Upper lobe of left lung (tissue), 6 donors: ENCODE data around the gene SEMA7A. TPM values are rescaled to one million over a fixed set of nuclear protein-coding genes. Genes with fewer than 3 reads are reported as not detected.

Experiments used
- ATAC-seq, 2 donors: fragments of 200-7000 bp; cut with Tn5 transposase; one replicate each; pipeline ENCODE4 v1.9.1; 2022; ENCODE audit warnings: mild to moderate bottlenecking in 2 of 2, moderate library complexity in 2 of 2; ENCODE audit not compliant: low FRiP score in 2 of 2
- DNase-seq, 2 donors: peaks; one replicate each; pipeline ENCODE4 v3.0.0-alpha.2; 2019 to 2020
- H3K27ac ChIP-seq, 4 donors: fragments of 200-600 bp; sonication (generic); one replicate each; pipeline ENCODE4 v1.5.1; 2016 to 2019
- H3K27me3 ChIP-seq, 4 donors: fragments of 200-600 bp; sonication (generic); one replicate each; pipeline ENCODE4 v1.5.1; 2017 to 2019
- H3K36me3 ChIP-seq, 4 donors: fragments of 200-600 bp; sonication (generic); one replicate each; pipeline ENCODE4 v1.5.1; 2016 to 2019
- H3K4me1 ChIP-seq, 4 donors: fragments of 200-600 bp; sonication (generic); one replicate each; pipeline ENCODE4 v1.5.1; 2018 to 2019
- H3K4me3 ChIP-seq, 4 donors: fragments of 200-600 bp; sonication (generic); one replicate each; pipeline ENCODE4 v1.5.1; 2017 to 2019; ENCODE audit warnings: mild to moderate bottlenecking in 2 of 4, moderate library complexity in 1 of 4
- H3K9me3 ChIP-seq, 4 donors: fragments of 200-600 bp; sonication (generic); one replicate each; pipeline ENCODE4 v1.5.1; 2018 to 2019
- CTCF ChIP-seq, 6 experiments: fragments of 450-650 bp in 4 of 6; fragments of 200-600 bp in 2 of 6; sonication (generic) in 2 of 6; IDR thresholded peaks; one replicate each; pipeline ENCODE4 v1.5.1; 2016 to 2019; ENCODE audit warnings: antibody characterized with exemption in 6 of 6
- EP300 ChIP-seq, 4 donors: sonication (generic); formaldehyde crosslinking; IDR thresholded peaks; one replicate each; pipeline ENCODE4 v1.5.1; 2017; ENCODE audit warnings: antibody characterized with exemption in 4 of 4, control low read depth in 2 of 4
- POLR2A ChIP-seq, 4 donors: fragments of 450-650 bp; IDR thresholded peaks; one replicate each; pipeline ENCODE4 v1.5.1; 2016 to 2017; ENCODE audit warnings: antibody characterized with exemption in 4 of 4, mild to moderate bottlenecking in 2 of 4
- POLR2AphosphoS5 ChIP-seq, 2 donors: sonication (generic); formaldehyde crosslinking; IDR thresholded peaks; one replicate each; pipeline ENCODE4 v1.5.1; 2017; ENCODE audit warnings: antibody characterized with exemption in 2 of 2
- WGBS, 2 donors: methylation state at CpG; one replicate each; pipeline ENCODE4 v1.1.5; 2017 to 2018; 5-methylcytosine and 5-hydroxymethylcytosine counted together
- total RNA-seq, 6 donors: library from RNA; depleted of rRNA in 4 of 6; stranded (reverse); fragments of >200 nt in 4 of 6; gene quantifications; one replicate each; pipeline versions ENCODE4 v1.1.0 to v1.2.1, GENCODE V29; 2016 to 2021
- donor health status: DM: no; HTN: no; CAD: no; lungs with moderate emphysema.
- donor health status: DM: no; HTN: yes; CAD: no; lungs with severe emphysema.

SEMA7A gene
- total RNA-seq, 6 donors from 2014 or later = 1.0 to 9.1 (median 5.3) TPM

DNA sequence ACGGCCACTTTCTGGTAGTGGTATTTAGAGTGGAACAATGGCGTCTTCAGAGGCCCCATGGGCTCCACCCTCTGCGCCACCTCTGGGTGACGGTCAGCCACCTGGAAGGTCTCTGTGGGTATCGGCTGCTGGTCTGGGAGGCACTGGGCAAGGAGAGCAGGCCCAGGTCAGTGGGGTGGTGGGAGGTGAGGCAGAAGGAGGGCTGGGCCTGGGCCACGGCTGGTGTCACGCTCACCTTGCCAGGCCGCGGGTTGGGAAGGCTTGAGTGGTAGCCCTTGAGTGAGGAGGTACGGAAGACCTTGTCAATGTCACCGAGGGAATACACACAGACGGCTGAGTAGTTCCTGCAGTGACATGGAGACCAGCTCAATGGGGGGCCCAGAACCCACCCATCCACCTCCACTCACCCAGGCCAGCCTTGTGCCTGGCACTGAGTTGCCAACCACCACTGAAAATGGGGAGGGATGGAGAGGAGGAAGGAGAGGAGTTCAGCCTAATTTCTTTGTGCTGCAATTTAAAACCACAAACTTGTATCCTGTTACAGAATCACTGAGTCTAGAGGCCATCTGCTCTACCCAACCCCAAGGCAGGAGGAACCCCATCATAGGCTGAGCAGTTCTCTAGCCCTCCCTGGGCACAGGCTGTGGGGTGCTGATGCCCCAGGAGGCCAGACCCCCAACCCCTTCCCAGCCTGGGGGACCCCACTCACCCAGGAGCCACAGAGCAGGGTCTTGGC is 19.0 kb downstream of the SEMA7A start:
- no peaks in the 10 kb centered on the region for H3K27me3 ChIP-seq
- H3K4me1 ChIP-seq = peaks cover 0 to 2% (median 0%) of the 10 kb centered on the region in 4 donors
- H3K27ac ChIP-seq = no peak overlapping the region
- DNase-seq = peak in 1 of 2 donors; percentile 50
- H3K4me3 ChIP-seq = no peak overlapping the region
- H3K36me3 ChIP-seq = peaks cover 0 to 32% (median 11%) of the 10 kb centered on the region in 4 donors
- WGBS, 2 donors = 90 to 95% methylated on average over 9 to 12 of the region's 12 CpGs
- ATAC-seq = no peak
- TF ChIP-seq EP300 (IDR thresholded peaks at IDR 0.05) (no peak), CTCF (IDR thresholded peaks at IDR 0.05) (no peak), POLR2AphosphoS5 (IDR thresholded peaks at IDR 0.05) (no peak), POLR2A (IDR thresholded peaks at IDR 0.05) (no peak)
- no peaks in the 10 kb centered on the region for H3K9me3 ChIP-seq

DNA sequence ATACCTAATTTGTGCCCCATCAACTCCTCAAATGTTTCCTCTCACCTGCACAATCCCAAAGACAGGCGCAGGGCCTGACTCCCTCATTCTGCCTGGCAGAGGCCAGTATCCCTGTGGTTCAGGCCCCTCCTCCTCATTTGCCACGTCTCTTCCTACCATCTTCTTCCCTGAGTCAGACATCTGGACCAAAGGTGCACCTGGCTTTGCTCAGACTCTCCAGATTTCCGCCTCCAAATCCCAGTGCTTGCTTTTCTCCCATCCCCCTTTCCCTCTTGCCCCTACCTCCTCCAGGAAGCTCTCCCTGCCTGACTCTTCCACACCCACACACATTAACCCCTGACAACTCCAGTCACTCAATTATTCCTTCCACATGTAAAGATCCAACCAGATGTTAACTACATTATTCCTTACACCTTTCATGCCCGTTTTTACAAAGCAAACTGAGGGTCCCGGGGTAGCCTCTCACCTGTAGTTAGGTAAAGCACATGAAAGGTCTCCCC is 19.6 kb downstream of the SEMA7A start:
- Histone ChIP-seq H3K9me3 (no peaks in the 10 kb centered on the region), H3K4me1 (no peaks in the 10 kb centered on the region), H3K27ac (no peak overlapping the region), H3K4me3 (no peak overlapping the region), H3K27me3 (no peaks in the 10 kb centered on the region), H3K36me3 (peaks cover 0 to 32% (median 11%) of the 10 kb centered on the region in 4 donors)
- no peak for ATAC-seq
- 88 to 96% methylated on average over 5 of the region's 5 CpGs for WGBS, 2 donors
- DNase-seq = no peak
- TF ChIP-seq CTCF (IDR thresholded peaks at IDR 0.05) (no peak), POLR2A (IDR thresholded peaks at IDR 0.05) (no peak), POLR2AphosphoS5 (IDR thresholded peaks at IDR 0.05) (no peak), EP300 (IDR thresholded peaks at IDR 0.05) (no peak)

DNA sequence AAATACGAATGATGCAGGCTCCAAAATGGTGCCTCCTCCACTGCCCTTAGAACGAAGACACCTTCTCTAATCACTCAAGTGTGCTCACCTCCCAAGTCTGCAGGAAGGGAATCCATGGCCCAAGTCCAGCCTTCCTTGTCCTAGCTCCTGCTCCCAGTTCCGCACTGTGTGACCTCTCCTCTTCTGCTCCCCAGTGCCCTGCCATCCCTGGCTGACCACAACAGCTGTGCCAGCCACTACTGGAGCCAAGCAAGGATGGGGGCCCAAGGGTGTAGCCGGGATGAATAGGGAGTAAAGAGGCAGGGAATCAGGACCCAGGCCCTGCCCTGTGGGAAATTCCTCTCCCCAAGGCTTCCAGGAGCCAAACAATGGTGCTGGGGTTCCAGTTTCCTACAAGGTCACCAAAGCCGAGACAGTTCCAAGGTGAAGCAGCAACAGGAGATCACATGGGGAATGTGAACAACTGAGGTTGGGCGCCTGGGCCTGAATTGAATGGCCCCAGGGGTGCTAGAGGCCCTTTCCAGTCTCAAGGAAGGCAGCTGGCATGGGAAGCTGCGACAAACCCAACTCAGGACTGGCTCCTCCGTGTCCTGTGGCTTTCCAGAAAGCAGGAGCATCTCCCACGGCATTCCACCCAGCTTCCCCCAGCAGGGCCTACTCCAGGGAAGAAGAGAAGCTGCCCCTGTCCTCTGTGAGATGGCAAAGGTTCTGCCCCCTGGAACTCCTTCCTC is 20.2 kb downstream of the SEMA7A start:
- Histone ChIP-seq H3K27me3 (no peaks in the 10 kb centered on the region), H3K4me3 (no peak overlapping the region), H3K36me3 (peaks cover 0 to 32% (median 11%) of the 10 kb centered on the region in 4 donors), H3K4me1 (no peaks in the 10 kb centered on the region), H3K9me3 (no peaks in the 10 kb centered on the region), H3K27ac (no peak overlapping the region)
- no peak for DNase-seq
- TF ChIP-seq EP300 (IDR thresholded peaks at IDR 0.05) (no peak), POLR2AphosphoS5 (IDR thresholded peaks at IDR 0.05) (no peak), POLR2A (IDR thresholded peaks at IDR 0.05) (no peak), CTCF (IDR thresholded peaks at IDR 0.05) (no peak)
- 86 to 94% methylated on average over 9 of the region's 9 CpGs for WGBS, 2 donors
- no peak for ATAC-seq

DNA sequence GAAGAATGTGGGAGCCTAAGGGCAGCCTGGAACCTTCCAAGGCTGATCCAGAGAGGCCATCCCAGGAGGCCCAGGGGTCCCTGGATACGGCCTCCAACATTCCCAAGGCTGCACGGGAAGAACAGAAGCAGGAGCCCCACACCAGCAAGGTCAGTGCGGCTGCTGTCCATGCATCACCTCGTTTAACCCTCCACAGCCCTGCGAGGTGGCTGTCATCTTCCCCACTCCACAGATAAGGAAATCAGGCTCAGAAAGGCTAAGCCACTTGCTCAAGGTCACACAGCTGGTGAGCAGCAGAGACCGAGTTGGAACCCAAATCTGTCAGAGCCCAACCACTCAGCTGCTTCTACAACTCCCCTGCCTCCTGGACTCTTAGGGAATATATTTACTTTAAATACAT is 21.6 kb downstream of the SEMA7A start:
- Histone ChIP-seq H3K9me3 (no peaks in the 10 kb centered on the region), H3K4me3 (no peak overlapping the region), H3K4me1 (no peaks in the 10 kb centered on the region), H3K27ac (no peak overlapping the region), H3K36me3 (peaks cover 0 to 32% (median 11%) of the 10 kb centered on the region in 4 donors), H3K27me3 (no peaks in the 10 kb centered on the region)
- TF ChIP-seq POLR2AphosphoS5 (IDR thresholded peaks at IDR 0.05) (no peak), POLR2A (IDR thresholded peaks at IDR 0.05) (no peak), EP300 (IDR thresholded peaks at IDR 0.05) (no peak), CTCF (IDR thresholded peaks at IDR 0.05) (no peak)
- WGBS, 2 donors = 75 to 84% methylated on average over 6 of the region's 6 CpGs
- no peak for DNase-seq
- ATAC-seq = no peak
